Ishikawa (cell line): ENCODE data around the gene P4HA1.

Source experiments
- EP300 ChIP-seq: IDR thresholded peaks from 2 replicates; pipeline ENCODE4 v1.6.1; 2012; ENCODE audit warnings: borderline replicate concordance
- RAD21 ChIP-seq: IDR thresholded peaks from 2 replicates; pipeline ENCODE4 v1.6.1; 2012; ENCODE audit warnings: low read depth
- TAF1 ChIP-seq: IDR thresholded peaks from 2 replicates; pipeline ENCODE4 v1.6.1; 2012; ENCODE audit warnings: low read depth, mild to moderate bottlenecking
- YY1 ChIP-seq: IDR thresholded peaks from 2 replicates; pipeline ENCODE4 v1.6.1; 2012; ENCODE audit warnings: low read depth
- TF ChIP-seq, protein P1 (sequence below): IDR thresholded peaks from 2 replicates; pipeline ENCODE4 v1.6.1; 2012; ENCODE audit warnings: low read depth, mild to moderate bottlenecking
- TF ChIP-seq, protein P2 (sequence below): IDR thresholded peaks from 2 replicates; pipeline ENCODE4 v1.6.1; 2012

DNA sequence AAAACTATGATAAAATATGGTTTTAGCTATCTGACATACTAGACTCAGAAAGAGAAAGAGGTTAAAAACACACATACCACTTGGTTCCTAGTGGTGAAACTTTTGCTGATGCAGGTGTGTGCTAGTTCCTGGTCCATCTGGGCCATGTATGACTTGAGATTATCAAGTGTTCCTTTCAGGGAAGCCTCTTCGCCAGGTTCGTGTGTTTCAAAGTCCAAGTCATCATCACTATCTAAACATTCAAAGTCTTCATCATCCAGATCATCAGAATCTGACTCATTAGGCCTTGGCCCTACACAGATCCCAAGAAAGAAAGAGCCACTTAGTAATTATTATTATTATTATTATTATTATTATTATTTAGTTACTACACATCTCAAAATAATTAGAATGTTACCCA is 40.0 kb upstream of the P4HA1 start:
- no peak for TF ChIP-seq EP300
- TF ChIP-seq YY1 = no peak
- TF ChIP-seq RAD21 = no peak
- TF ChIP-seq, protein P1, sequence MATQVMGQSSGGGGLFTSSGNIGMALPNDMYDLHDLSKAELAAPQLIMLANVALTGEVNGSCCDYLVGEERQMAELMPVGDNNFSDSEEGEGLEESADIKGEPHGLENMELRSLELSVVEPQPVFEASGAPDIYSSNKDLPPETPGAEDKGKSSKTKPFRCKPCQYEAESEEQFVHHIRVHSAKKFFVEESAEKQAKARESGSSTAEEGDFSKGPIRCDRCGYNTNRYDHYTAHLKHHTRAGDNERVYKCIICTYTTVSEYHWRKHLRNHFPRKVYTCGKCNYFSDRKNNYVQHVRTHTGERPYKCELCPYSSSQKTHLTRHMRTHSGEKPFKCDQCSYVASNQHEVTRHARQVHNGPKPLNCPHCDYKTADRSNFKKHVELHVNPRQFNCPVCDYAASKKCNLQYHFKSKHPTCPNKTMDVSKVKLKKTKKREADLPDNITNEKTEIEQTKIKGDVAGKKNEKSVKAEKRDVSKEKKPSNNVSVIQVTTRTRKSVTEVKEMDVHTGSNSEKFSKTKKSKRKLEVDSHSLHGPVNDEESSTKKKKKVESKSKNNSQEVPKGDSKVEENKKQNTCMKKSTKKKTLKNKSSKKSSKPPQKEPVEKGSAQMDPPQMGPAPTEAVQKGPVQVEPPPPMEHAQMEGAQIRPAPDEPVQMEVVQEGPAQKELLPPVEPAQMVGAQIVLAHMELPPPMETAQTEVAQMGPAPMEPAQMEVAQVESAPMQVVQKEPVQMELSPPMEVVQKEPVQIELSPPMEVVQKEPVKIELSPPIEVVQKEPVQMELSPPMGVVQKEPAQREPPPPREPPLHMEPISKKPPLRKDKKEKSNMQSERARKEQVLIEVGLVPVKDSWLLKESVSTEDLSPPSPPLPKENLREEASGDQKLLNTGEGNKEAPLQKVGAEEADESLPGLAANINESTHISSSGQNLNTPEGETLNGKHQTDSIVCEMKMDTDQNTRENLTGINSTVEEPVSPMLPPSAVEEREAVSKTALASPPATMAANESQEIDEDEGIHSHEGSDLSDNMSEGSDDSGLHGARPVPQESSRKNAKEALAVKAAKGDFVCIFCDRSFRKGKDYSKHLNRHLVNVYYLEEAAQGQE = no peak
- TF ChIP-seq TAF1 = no peak
- TF ChIP-seq, protein P2, sequence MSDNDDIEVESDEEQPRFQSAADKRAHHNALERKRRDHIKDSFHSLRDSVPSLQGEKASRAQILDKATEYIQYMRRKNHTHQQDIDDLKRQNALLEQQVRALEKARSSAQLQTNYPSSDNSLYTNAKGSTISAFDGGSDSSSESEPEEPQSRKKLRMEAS = no peak
